HCT116 (cell line): ENCODE measurements around the gene PDZRN4. TPM values are rescaled to one million over a fixed set of nuclear protein-coding genes. Genes with fewer than 3 reads are reported as not detected.

Experiments used
- ATAC-seq: fragments of 200-7000 bp; cut with Tn5 transposase; 2 replicates; pipeline ENCODE4 v1.9.1; 2020; ENCODE audit warnings: mild to moderate bottlenecking, moderate library complexity
- BruUV-seq: library from RNA; stranded (reverse); fragments of 400-500 nt; replicated peaks from 2 replicates; lab custom pipeline; 2021; lab: Mats Ljungman, UMichigan
- CTCF ChIA-PET: fragments of 300-600 bp; sonication (Branson Sonifier 250); formaldehyde crosslinking; loops from one replicate; lab custom pipeline; 2021; ENCODE audit warnings: antibody characterized with exemption; lab: Charles Lee
- POLR2A ChIA-PET: fragments of 300-600, 350-600 bp; sonication (Branson Sonifier 250); formaldehyde crosslinking; loops from one replicate; lab custom pipeline; 2021; ENCODE audit warnings: antibody characterized with exemption; lab: Charles Lee
- RAD21 ChIA-PET, 2 experiments: fragments of 300-600 bp; sonication (Branson Sonifier 250); formaldehyde crosslinking; loops; one replicate each; lab custom pipeline; 2023; ENCODE audit warnings: low total read pairs in 2 of 2; ENCODE audit not compliant: uncharacterized antibody in 2 of 2, unreplicated experiment in 2 of 2, low non-redundant PET in 1 of 2; lab: Charles Lee
- DNase-seq: peaks from one replicate; pipeline ENCODE4 v3.0.0-alpha.2; 2010; ENCODE audit warnings: low read depth, low spot score
- H2AFZ ChIP-seq: fragments of 200-600 bp; shearing (Covaris generic), sonication (generic); 2 replicates; pipeline ENCODE4 v1.6.1; 2017; ENCODE audit warnings: low read depth, mixed run types, mixed read lengths, antibody characterized with exemption, low read length; ENCODE audit not compliant: poor library complexity, severe bottlenecking
- H3K27ac ChIP-seq: 2 replicates; pipeline ENCODE4 v1.5.1; 2012; ENCODE audit warnings: low read depth, low read length
- H3K27me3 ChIP-seq: fragments of 200-600 bp; sonication (generic); 2 replicates; pipeline ENCODE4 v1.6.1; 2016; ENCODE audit warnings: mixed run types, low read length, mixed read lengths; ENCODE audit not compliant: insufficient read depth
- H3K36me3 ChIP-seq, 2 experiments: fragments of 200-500 bp in 1 of 2; fragments of 200-600 bp in 1 of 2; sonication (Bioruptor generic) in 1 of 2; sonication (generic) in 1 of 2; 2 replicates each; pipeline versions ENCODE4 v1.5.1 to v1.6.1; 2014 to 2016; ENCODE audit warnings: low read length in 2 of 2, inconsistent platforms in 1 of 2, mixed read lengths in 1 of 2, mixed run types in 1 of 2; ENCODE audit not compliant: insufficient read depth in 2 of 2, control insufficient read depth in 1 of 2
- H3K4me1 ChIP-seq, 2 experiments: fragments of 200-600 bp in 1 of 2; sonication (generic) in 1 of 2; 2 replicates each; pipeline versions ENCODE4 v1.5.1 to v1.6.1; 2012 to 2017; ENCODE audit warnings: low read length in 2 of 2, inconsistent platforms in 1 of 2, mild to moderate bottlenecking in 1 of 2, mixed read lengths in 1 of 2, mixed run types in 1 of 2, moderate library complexity in 1 of 2; ENCODE audit not compliant: insufficient read depth in 2 of 2, control insufficient read depth in 1 of 2
- H3K4me2 ChIP-seq: fragments of 200-600 bp; sonication (generic); 2 replicates; pipeline ENCODE4 v1.6.1; 2017; ENCODE audit warnings: mixed run types, low read length, mixed read lengths
- H3K4me3 ChIP-seq, 2 experiments: fragments of 200-600 bp in 1 of 2; sonication (generic) in 1 of 2; replicated peaks in 1 of 2; 2 replicates each; pipeline ENCODE4 v1.5.1; 2011 to 2016; ENCODE audit warnings: low read length in 2 of 2, control low read depth in 1 of 2, low read depth in 1 of 2, mild to moderate bottlenecking in 1 of 2, mixed read lengths in 1 of 2, mixed run types in 1 of 2
- H3K79me2 ChIP-seq: fragments of 200-600 bp; sonication (generic); 2 replicates; pipeline ENCODE4 v1.6.1; 2017; ENCODE audit warnings: mild to moderate bottlenecking, mixed run types, low read length, moderate library complexity, mixed read lengths; ENCODE audit not compliant: insufficient read depth
- H3K9ac ChIP-seq: fragments of 200-600 bp; sonication (generic); 2 replicates; pipeline ENCODE4 v1.6.1; 2016; ENCODE audit warnings: low read length, mixed read lengths
- H3K9me2 ChIP-seq: fragments of 200-600 bp; sonication (generic), shearing (Covaris generic); 2 replicates; pipeline ENCODE4 v1.6.1; 2017; ENCODE audit warnings: mixed run types, mild to moderate bottlenecking, moderate library complexity; ENCODE audit not compliant: insufficient read depth
- H3K9me3 ChIP-seq, 2 experiments: fragments of 200-500 bp in 1 of 2; fragments of 200-600 bp in 1 of 2; sonication (Bioruptor generic) in 1 of 2; sonication (generic) in 1 of 2; 2 replicates each; pipeline ENCODE4 v1.6.1; 2014 to 2017; ENCODE audit warnings: low read length in 2 of 2, mixed read lengths in 2 of 2, inconsistent platforms in 1 of 2, low read depth in 1 of 2, mild to moderate bottlenecking in 1 of 2, mixed run types in 1 of 2, moderate library complexity in 1 of 2; ENCODE audit not compliant: control insufficient read depth in 1 of 2, insufficient read depth in 1 of 2
- H4K20me1 ChIP-seq: fragments of 200-600 bp; sonication (generic), shearing (Covaris generic); 2 replicates; pipeline ENCODE4 v1.6.1; 2017; ENCODE audit warnings: mixed run types, mild to moderate bottlenecking, moderate library complexity; ENCODE audit not compliant: insufficient read depth
- CEBPB ChIP-seq: IDR thresholded peaks from 2 replicates; pipeline ENCODE4 v1.6.1; 2012; ENCODE audit warnings: low read depth
- EZH2 ChIP-seq: fragments of 200-600 bp; sonication (generic); IDR thresholded peaks from 2 replicates; pipeline ENCODE4 v1.6.1; 2017; ENCODE audit warnings: antibody characterized with exemption, mixed run types
- MAX ChIP-seq: IDR thresholded peaks from 2 replicates; pipeline ENCODE4 v1.6.1; 2012
- POLR2A ChIP-seq: IDR thresholded peaks from 2 replicates; pipeline ENCODE4 v1.7.0; 2011; ENCODE audit warnings: borderline replicate concordance; ENCODE audit not compliant: insufficient read depth, insufficient read length; ENCODE audit errors: extremely low read depth
- RAD21 ChIP-seq: IDR thresholded peaks from 2 replicates; pipeline ENCODE4 v1.6.1; 2012; ENCODE audit warnings: low read depth, mild to moderate bottlenecking
- REST ChIP-seq: IDR thresholded peaks from 2 replicates; pipeline ENCODE4 v1.6.1; 2012; ENCODE audit warnings: low read depth
- SIN3A ChIP-seq: IDR thresholded peaks from 2 replicates; pipeline ENCODE4 v1.6.1; 2012; ENCODE audit warnings: low read depth
- SRF ChIP-seq: IDR thresholded peaks from 2 replicates; pipeline ENCODE4 v1.6.1; 2012; ENCODE audit warnings: low read depth
- ZBTB33 ChIP-seq: IDR thresholded peaks from 2 replicates; pipeline ENCODE4 v1.6.1; 2011; ENCODE audit warnings: mild to moderate bottlenecking, low read length, moderate library complexity; ENCODE audit not compliant: insufficient replicate concordance; ENCODE audit errors: extremely low read depth
- ZFX ChIP-seq: fragments of 450-650 bp; IDR thresholded peaks from 2 replicates; pipeline ENCODE4 v1.6.1; 2017
- intact Hi-C: fragments of 100-400 bp; cut with micrococcal nuclease; formaldehyde crosslinking; loops from 2 replicates; pipeline ENCODE4 v1.10.0; 2022
- total RNA-seq: library from RNA; stranded (reverse); gene quantifications from one replicate; pipeline ENCODE4 v1.2.1, GENCODE V29; 2021; ENCODE audit not compliant: unreplicated experiment

PDZRN4 gene
- total RNA-seq, 1 experiment from 2014 or later: not detected

GRCh38 chr12:41473441-41473840 is 285.3 kb downstream of the PDZRN4 start:
- DNase-seq (no peak), ATAC-seq (no peak)
- POLR2A ChIA-PET: no interaction called here
- Histone ChIP-seq H2AFZ (no peak overlapping the region), H3K4me2 (no peak overlapping the region), H3K9me3 (no peaks in the 10 kb centered on the region), H3K79me2 (no peaks in the 10 kb centered on the region), H3K4me1 (no peaks in the 10 kb centered on the region), H3K27ac (no peak overlapping the region), H3K36me3 (no peaks in the 10 kb centered on the region), H3K9ac (no peak overlapping the region), H3K27me3 (no peaks in the 10 kb centered on the region), H3K4me3 (no peak overlapping the region), H4K20me1 (no peaks in the 10 kb centered on the region), H3K9me2 (no peaks in the 10 kb centered on the region)
- TF ChIP-seq REST (no peak), SRF (no peak), CEBPB (no peak), MAX (no peak), SIN3A (no peak), ZFX (no peak), POLR2A (no peak)
- no TSS peak for BruUV-seq
- intact Hi-C loops: loop anchor here (10.0 kb wide), 1 partner anchor 519 kb away; no protein-coding TSS in a partner anchor
- CTCF ChIA-PET: no interaction called here
- RAD21 ChIA-PET: no interaction called here

GRCh38 chr12:41474001-41474400 is 285.9 kb downstream of the PDZRN4 start:
- no peak overlapping the region for H3K4me2 ChIP-seq
- DNase-seq (no peak), ATAC-seq (no peak)
- H3K9me3 ChIP-seq: no peaks in the 10 kb centered on the region
- POLR2A ChIA-PET: no interaction called here
- H3K4me3 ChIP-seq: no peak overlapping the region
- H3K9ac ChIP-seq: no peak overlapping the region
- no peaks in the 10 kb centered on the region for H3K9me2 ChIP-seq
- BruUV-seq: no TSS peak
- H3K79me2 ChIP-seq: no peaks in the 10 kb centered on the region
- no peak overlapping the region for H3K27ac ChIP-seq
- H3K27me3 ChIP-seq: no peaks in the 10 kb centered on the region
- CTCF ChIA-PET: no interaction called here
- intact Hi-C loops: loop anchor here (10.0 kb wide), 1 partner anchor 519 kb away; no protein-coding TSS in a partner anchor
- no peak overlapping the region for H2AFZ ChIP-seq
- H3K4me1 ChIP-seq: no peaks in the 10 kb centered on the region
- no peaks in the 10 kb centered on the region for H4K20me1 ChIP-seq
- RAD21 ChIA-PET: no interaction called here
- H3K36me3 ChIP-seq: no peaks in the 10 kb centered on the region
- no peak for TF ChIP-seq EZH2
- no peak for TF ChIP-seq RAD21
- TF ChIP-seq REST: no peak
- no peak for TF ChIP-seq ZFX
- TF ChIP-seq ZBTB33: no peak
- no peak for TF ChIP-seq CEBPB
- TF ChIP-seq MAX: no peak
